Middle frontal gyrus (tissue), 1 donor: ENCODE measurements around the gene PIEZO1.
"Not testable (repeated sequence)": the region's sequence is repeated elsewhere in the genome, so short reads cannot be mapped to it uniquely, and the experiment has no call there.

Source experiments
- DNase-seq: peaks from one replicate; pipeline ENCODE4 v3.0.0-alpha.2; 2015; ENCODE audit warnings: low spot score; ENCODE audit errors: extremely low spot score

PIEZO1 gene

GRCh38 chr16:88804552-88805339 is 19.7 kb upstream of the PIEZO1 start:
- no peak for DNase-seq

GRCh38 chr16:88804173-88804551 is 19.1 kb upstream of the PIEZO1 start:
- DNase-seq, result no peak

GRCh38 chr16:88803264-88803987 is 18.4 kb upstream of the PIEZO1 start, which contains the start of gene CDT1:
Gene CDT1 (plus strand): TSS chr16:88803789. CDS start chr16:88803832, 43 bp downstream.
- peak; percentile 74 for DNase-seq

- DNase-seq, result no peak
Observed at GRCh38 chr16:88800277-88800592, 15.2 kb upstream of the PIEZO1 start.

- DNase-seq, result no peak
Observed at GRCh38 chr16:88799569-88800276, 14.7 kb upstream of the PIEZO1 start.

- DNase-seq, result no peak
Observed at GRCh38 chr16:88798772-88799455, 13.9 kb upstream of the PIEZO1 start.

- DNase-seq, result no peak
Observed at GRCh38 chr16:88798073-88798472, 13.1 kb upstream of the PIEZO1 start.

GRCh38 chr16:88796278-88796677 is 11.3 kb upstream of the PIEZO1 start:
- no peak for DNase-seq

- DNase-seq, result no peak
Observed at GRCh38 chr16:88793251-88793954, 8.4 kb upstream of the PIEZO1 start.

GRCh38 chr16:88792668-88793250 is 7.7 kb upstream of the PIEZO1 start:
- no peak for DNase-seq

- no peak for DNase-seq
Observed at GRCh38 chr16:88792078-88792550, 7.1 kb upstream of the PIEZO1 start.

GRCh38 chr16:88790312-88791211 is 5.5 kb upstream of the PIEZO1 start:
- DNase-seq, result no peak

GRCh38 chr16:88789594-88789993 is 4.6 kb upstream of the PIEZO1 start:
- DNase-seq, result no peak

GRCh38 chr16:88788749-88789148 is 3.7 kb upstream of the PIEZO1 start:
- not testable (repeated sequence) for DNase-seq

- no peak for DNase-seq
Observed at GRCh38 chr16:88787579-88788314, 2.7 kb upstream of the PIEZO1 start.

- DNase-seq, result no peak
Observed at GRCh38 chr16:88784856-88785105, 239 bp downstream of the PIEZO1 start.

- DNase-seq, result no peak
Observed at GRCh38 chr16:88784074-88784855, 755 bp downstream of the PIEZO1 start.

GRCh38 chr16:88783391-88784073 is 1.5 kb downstream of the PIEZO1 start:
- DNase-seq, result no peak
